Erythroblast (primary cell): ENCODE data around the gene TMTC3.

Experiments
- GATA1 ChIP-seq: IDR thresholded peaks from 2 replicates; pipeline ENCODE4 v1.6.1; 2011; ENCODE audit warnings: low read depth, mild to moderate bottlenecking, control low read depth, low read length, moderate library complexity
- POLR2A ChIP-seq: IDR thresholded peaks from 2 replicates; pipeline ENCODE4 v1.6.1; 2011; ENCODE audit warnings: mild to moderate bottlenecking, low read length

DNA sequence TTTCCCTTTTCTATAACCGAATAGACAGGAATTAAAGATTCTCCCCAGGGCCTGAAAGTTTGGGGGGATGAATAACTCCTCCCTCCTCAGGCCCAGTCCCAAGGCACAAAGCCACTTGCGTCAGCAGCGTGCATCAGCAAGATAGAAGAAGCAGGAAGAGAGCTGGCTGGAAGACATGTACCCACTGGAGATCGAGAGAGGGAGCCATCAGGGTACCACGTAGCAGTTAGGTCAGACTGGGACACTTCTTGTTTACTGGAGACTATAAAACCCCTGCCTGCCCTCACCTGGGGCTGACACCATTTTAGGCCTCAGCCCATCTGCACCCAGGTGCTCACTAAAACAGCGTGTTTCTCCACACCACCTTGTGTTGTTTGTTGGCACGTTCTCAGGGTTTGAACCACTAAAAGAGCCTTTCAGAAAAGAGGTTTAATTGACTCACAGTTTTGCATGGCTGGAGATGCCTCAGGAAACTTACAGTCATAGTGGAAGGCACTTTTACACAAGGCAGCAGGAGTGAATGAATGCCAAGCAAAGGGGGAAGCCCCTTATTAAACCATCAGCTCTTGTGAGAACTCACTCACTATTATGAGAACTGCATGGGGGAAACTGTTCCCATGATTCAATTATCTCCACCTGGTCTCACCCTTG, 93.2 kb downstream of the TMTC3 start:
- TF ChIP-seq POLR2A (no peak), GATA1 (no peak)
